Stimulated activated CD4-positive, alpha-beta T cell treated with anti-CD3 and anti-CD28 coated beads, Interleukin-1b, Interleukin-23, amount 100 ng/mL, for 4 hours (primary cell): ENCODE measurements around the gene RPRD1B.

ENCODE experiments used
- DNase-seq, 2 donors: peaks; one replicate each; pipeline ENCODE4 v3.0.0-alpha.2; 2020; ENCODE audit warnings: low read depth in 2 of 2

The RPRD1B gene

GRCh38 chr20:38033330-38034107 lies at the start of gene RPRD1B, which contains the start of gene TTI1:
Gene RPRD1B, plus strand, starts transcription at chr20:38033746. Its CDS starts 202 bp downstream, at chr20:38033948.
Gene TTI1, minus strand, starts transcription at chr20:38033456. Its CDS starts 19,640 bp downstream, at chr20:38013816.
- DNase-seq: peak; percentile 72 to 78

- no peak for DNase-seq
These were observed 49.3 kb upstream of the RPRD1B start for GRCh38 chr20:37984018-37984785.

GRCh38 chr20:37986044-37986858 lies 47.3 kb upstream of the RPRD1B start:
- no peak for DNase-seq

- no peak for DNase-seq
These were observed 46.5 kb upstream of the RPRD1B start for GRCh38 chr20:37986873-37987601.

- DNase-seq: no peak
These were observed 45.8 kb upstream of the RPRD1B start for GRCh38 chr20:37987602-37988290.

- DNase-seq: no peak
These were observed 45.1 kb upstream of the RPRD1B start for GRCh38 chr20:37988306-37988954.

GRCh38 chr20:37989601-37990295 lies 43.8 kb upstream of the RPRD1B start:
- DNase-seq: no peak

GRCh38 chr20:37990571-37991151 lies 42.9 kb upstream of the RPRD1B start:
- DNase-seq: no peak

- no peak for DNase-seq
These were observed 42.2 kb upstream of the RPRD1B start for GRCh38 chr20:37991157-37991866.

GRCh38 chr20:37991908-37992307 lies 41.6 kb upstream of the RPRD1B start:
- DNase-seq: no peak

- DNase-seq: peak in 1 of 2 donors; percentile 12
These were observed 40.6 kb upstream of the RPRD1B start for GRCh38 chr20:37992802-37993409.

- no peak for DNase-seq
These were observed 39.0 kb upstream of the RPRD1B start for GRCh38 chr20:37994512-37994911.

GRCh38 chr20:37995856-37996605 lies 37.5 kb upstream of the RPRD1B start:
- no peak for DNase-seq

GRCh38 chr20:37997516-37997915 lies 36.0 kb upstream of the RPRD1B start:
- DNase-seq: no peak

GRCh38 chr20:37999526-38000263 lies 33.9 kb upstream of the RPRD1B start:
- no peak for DNase-seq

GRCh38 chr20:38000293-38000692 lies 33.3 kb upstream of the RPRD1B start:
- no peak for DNase-seq
